ENCODE data around the gene INKA2.
A peak's percentile ranks its signal among the peaks of the same experiment; 100 is the strongest.

INKA2 gene

DNA sequence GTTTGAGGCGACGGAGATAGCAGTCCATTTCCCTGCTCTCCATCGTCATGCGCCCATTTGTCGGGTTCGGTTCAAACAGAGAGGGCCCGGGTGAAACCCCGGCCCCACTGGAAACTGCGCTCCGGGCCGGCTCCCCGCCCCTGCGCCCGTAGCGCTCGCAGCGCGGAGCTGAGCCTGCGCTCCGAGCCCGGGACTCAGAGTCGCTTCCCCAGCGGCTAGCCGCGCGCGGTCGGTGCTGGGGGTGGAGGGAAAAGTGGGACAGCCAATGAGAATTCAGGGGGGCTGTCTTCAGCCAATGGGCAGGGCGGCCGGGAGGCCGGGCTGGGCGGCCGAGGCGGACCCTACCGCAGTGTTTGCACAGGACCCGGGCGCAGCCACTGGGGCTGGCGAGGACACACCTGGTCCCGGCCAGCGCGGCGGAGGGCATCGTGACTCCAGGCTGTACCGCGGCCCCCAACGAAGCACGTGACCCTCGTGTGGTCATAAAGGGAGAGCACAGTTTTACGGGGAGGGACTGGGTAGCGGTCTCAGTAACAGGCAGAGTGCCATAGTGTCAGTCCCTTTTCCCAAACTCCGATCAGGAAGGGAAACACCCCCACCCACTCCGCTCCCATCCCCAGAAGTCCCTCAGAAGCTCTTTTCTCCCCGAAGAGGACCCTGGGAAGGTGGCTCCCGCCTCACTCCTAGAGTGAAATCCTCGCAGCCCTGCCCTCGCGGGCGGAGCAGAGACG lies at the start of gene INKA2:
TSS of gene INKA2 (minus strand) at position 202 of the 731 bp plus-strand sequence. CDS start at position 49, 153 bp downstream.
- peak; percentile 24 for DNase-seq (ENCODE audit: low read depth)
- TF ChIP-seq, protein P1, sequence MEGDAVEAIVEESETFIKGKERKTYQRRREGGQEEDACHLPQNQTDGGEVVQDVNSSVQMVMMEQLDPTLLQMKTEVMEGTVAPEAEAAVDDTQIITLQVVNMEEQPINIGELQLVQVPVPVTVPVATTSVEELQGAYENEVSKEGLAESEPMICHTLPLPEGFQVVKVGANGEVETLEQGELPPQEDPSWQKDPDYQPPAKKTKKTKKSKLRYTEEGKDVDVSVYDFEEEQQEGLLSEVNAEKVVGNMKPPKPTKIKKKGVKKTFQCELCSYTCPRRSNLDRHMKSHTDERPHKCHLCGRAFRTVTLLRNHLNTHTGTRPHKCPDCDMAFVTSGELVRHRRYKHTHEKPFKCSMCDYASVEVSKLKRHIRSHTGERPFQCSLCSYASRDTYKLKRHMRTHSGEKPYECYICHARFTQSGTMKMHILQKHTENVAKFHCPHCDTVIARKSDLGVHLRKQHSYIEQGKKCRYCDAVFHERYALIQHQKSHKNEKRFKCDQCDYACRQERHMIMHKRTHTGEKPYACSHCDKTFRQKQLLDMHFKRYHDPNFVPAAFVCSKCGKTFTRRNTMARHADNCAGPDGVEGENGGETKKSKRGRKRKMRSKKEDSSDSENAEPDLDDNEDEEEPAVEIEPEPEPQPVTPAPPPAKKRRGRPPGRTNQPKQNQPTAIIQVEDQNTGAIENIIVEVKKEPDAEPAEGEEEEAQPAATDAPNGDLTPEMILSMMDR (conservative IDR thresholded peaks at IDR 0.05; ENCODE audit: low read depth, low read length), result no peak
- peak within 1 kb of the TSS; percentile 49 for H3K4me3 ChIP-seq (ENCODE audit: low read length)

DNA sequence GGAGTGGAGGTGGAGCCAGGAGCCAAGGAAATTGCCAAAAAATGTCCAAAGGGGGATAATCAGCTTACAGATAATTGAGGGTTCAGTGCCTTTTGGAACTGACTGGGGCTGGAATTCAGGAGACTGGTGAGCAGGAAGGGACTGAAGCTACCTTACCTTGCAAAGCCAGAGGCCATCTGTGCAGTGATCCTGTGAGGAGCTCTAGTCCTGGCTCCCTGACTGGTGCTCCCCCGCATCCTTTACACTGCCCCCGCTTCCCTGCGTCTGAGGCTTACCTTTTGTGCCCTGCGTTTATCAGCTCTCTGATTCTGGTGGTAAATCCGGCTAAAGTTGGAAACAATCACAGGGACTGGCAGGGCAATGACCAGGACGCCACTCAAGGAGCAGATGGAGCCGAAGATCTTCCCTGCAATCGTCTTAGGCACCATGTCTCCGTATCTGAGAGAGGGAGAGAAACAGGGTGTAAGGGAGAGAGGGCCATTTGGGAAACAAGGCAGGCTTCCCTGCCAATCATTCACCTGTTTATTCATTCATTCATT lies 47.5 kb upstream of the INKA2 start:
- DNase-seq (ENCODE audit: low read depth), result no peak
- TF ChIP-seq, protein P1 (conservative IDR thresholded peaks at IDR 0.05; ENCODE audit: low read depth, low read length), result no peak
- H3K4me3 ChIP-seq (ENCODE audit: low read length), result no peak overlapping the region

DNA sequence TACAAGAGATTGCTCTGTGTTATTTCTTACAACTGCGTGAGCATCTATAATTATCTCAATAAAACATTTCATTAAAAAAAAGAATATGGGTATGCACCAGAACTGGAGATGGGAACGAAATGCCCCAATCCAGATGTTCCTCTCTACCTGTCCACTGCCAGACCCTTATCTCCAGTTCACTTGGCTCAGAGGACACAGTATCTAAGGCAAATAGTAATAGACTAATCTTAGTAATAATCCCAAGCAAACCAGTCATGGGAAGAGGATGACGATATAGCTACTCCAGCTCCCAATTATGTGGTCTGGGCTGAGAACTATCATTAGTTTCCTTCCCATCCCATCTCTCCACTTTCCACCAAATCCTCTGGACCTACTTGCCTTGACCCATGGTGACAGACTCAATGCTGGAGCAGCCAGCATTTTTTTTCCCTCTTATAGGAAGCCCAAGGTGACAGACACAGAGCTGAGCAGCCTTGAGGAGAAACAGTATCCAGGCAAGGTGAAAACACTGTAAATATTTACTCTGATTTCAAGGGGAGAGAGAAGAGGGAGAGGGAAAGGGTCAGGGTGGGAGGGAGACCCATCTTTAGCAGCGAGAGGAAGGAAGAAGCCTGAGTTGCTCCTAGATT lies 45.2 kb upstream of the INKA2 start:
- TF ChIP-seq, protein P1 (conservative IDR thresholded peaks at IDR 0.05; ENCODE audit: low read depth, low read length), result no peak
- no peak for DNase-seq (ENCODE audit: low read depth)
- no peak overlapping the region for H3K4me3 ChIP-seq (ENCODE audit: low read length)

DNA sequence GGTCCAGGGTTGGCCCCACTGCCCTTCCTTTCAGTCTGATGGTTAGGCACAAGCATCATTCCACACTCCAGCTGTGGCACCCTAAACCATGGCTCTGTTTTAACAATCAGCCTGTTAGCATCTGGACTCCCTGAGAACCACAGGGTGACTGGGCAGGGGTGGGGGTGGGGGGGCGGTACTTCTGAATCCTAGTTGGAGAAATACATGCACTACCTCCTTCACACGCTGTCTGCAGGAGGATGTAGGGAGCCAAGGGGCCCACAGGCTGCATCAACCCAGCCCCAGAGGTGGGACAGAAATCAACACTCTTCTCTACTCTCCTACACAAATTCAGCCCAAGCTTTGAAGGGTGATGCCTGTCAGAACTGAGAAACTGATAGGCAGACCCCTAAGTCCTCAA lies 40.4 kb upstream of the INKA2 start:
- TF ChIP-seq, protein P1 (conservative IDR thresholded peaks at IDR 0.05; ENCODE audit: low read depth, low read length), result no peak
- no peak overlapping the region for H3K4me3 ChIP-seq (ENCODE audit: low read length)
- DNase-seq (ENCODE audit: low read depth), result no peak

DNA sequence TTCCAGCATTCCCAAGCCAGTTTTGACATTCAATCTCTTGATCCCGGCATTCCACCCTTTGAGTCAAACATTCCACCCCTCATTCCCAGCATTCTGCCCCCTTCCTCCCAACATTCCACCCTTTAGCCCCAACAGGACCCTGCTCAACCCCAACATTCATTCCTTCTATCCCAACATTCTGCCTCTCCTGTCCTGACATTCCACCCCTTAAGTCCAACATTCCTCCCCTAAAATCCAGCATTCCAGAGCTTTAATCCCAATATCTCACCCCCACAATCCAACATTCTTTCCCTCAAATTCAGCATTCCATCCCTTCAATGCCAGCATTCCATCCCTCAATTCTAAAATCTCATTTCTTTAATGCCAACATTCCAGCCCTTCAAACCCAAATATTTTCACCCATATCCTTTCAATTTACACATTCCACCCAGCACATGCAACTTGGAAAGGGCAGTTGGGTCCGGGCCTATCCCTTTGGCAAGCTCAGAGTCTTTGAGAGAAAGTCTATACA lies 39.4 kb upstream of the INKA2 start:
- no peak overlapping the region for H3K4me3 ChIP-seq (ENCODE audit: low read length)
- DNase-seq (ENCODE audit: low read depth), result no peak
- TF ChIP-seq, protein P1 (conservative IDR thresholded peaks at IDR 0.05; ENCODE audit: low read depth, low read length), result no peak

DNA sequence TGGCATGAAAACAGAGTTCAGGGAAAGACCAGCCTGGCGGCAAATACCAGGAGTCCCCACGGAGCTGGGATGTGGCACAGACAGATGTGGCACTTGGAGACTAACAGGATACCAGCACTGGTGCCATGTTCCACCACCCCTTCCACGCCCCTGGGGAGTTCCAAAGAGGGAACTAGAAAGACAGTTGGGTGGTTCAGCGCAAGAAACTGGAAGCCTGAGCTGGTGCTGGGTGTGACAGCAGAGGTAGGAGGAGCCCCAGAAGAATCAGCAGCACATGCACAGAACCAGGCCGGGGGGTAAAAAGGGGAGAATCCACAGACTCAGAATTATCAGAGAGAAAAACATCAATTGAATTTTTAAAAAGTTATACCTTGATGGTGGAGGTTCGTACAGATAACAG lies 38.9 kb upstream of the INKA2 start:
- TF ChIP-seq, protein P1 (conservative IDR thresholded peaks at IDR 0.05; ENCODE audit: low read depth, low read length), result no peak
- no peak for DNase-seq (ENCODE audit: low read depth)
- no peak overlapping the region for H3K4me3 ChIP-seq (ENCODE audit: low read length)

Measured in retinal pigment epithelial cell (primary cell).